NOMO-1 treated with DMSO at 0.1 percent for 48 hours (cell line): ENCODE data around the gene TSPY4.
"Not testable (repeated sequence)": the region's sequence is repeated elsewhere in the genome, so short reads cannot be mapped to it uniquely, and the experiment has no call there.

Source experiments
- DNase-seq: peaks from one replicate; lab custom pipeline; 2025; ENCODE audit not compliant: unreplicated experiment; lab: John Stamatoyannopoulos, UW

TSPY4 gene, protein sequence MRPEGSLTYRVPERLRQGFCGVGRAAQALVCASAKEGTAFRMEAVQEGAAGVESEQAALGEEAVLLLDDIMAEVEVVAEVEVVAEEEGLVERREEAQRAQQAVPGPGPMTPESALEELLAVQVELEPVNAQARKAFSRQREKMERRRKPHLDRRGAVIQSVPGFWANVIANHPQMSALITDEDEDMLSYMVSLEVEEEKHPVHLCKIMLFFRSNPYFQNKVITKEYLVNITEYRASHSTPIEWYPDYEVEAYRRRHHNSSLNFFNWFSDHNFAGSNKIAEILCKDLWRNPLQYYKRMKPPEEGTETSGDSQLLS

DNA sequence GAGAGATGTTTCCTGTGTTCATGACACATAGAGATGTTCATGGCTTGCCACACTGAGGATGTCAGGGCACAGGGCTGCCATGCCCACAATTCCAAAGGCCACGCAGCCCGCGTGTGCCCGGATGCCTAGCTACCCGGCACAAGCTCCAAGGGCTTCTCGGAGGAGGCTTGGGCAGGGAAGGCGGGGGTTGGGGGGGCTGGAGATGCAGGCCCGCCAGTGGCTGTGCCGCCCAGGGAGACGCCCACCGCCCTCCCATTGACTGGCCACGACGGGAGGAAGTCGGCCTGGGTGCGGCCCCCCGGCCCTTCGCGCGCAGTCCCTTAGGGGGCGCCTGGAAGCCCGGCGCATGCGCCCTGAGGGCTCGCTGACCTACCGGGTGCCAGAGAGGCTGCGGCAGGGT lies at the start of gene TSPY4:
Gene TSPY4, plus strand, starts transcription at position 301 of the 400 bp plus-strand sequence. Its CDS starts 46 bp downstream, at position 347.
- not testable (repeated sequence) for DNase-seq

- no peak for DNase-seq
Observed at GRCh38 chrY:9320996-9321395, 16.3 kb upstream of the TSPY4 start.

- DNase-seq = not testable (repeated sequence)
Observed at GRCh38 chrY:9357497-9357896, 20.2 kb downstream of the TSPY4 start, which contains the start of gene TSPY8. TSPY8 (plus strand) TSS chrY:9357797; CDS start chrY:9357843, 46 bp downstream.
